Right ventricle myocardium inferior (tissue), 1 donor: ENCODE measurements around the gene SPACA7. TPM values are rescaled to one million over a fixed set of nuclear protein-coding genes. Genes with fewer than 3 reads are reported as not detected.

Experiments used
- ATAC-seq: fragments of 200-7000 bp; cut with Tn5 transposase; one replicate; pipeline ENCODE4 v1.9.1; 2020; ENCODE audit warnings: mild to moderate bottlenecking, moderate library complexity
- DNase-seq: peaks from one replicate; pipeline ENCODE4 v3.0.0; 2021; ENCODE audit errors: missing footprints
- intact Hi-C: fragments of 100-400 bp; cut with DNase I; formaldehyde crosslinking; loops from one replicate; pipeline ENCODE4 v1.11.0; 2022
- total RNA-seq: library from RNA; stranded (reverse); fragmentation: NEBNext Ultra II Directional; extraction: Animal tissue kit (Norgen Biotek cat#: 25700); gene quantifications from one replicate; pipeline ENCODE4 v1.2.1, GENCODE V29; 2021
- donor health status: DM: no; HTN: yes; CAD: no; lungs with severe emphysema.

The SPACA7 gene
- total RNA-seq, 1 donor from 2014 or later, result not detected

DNA sequence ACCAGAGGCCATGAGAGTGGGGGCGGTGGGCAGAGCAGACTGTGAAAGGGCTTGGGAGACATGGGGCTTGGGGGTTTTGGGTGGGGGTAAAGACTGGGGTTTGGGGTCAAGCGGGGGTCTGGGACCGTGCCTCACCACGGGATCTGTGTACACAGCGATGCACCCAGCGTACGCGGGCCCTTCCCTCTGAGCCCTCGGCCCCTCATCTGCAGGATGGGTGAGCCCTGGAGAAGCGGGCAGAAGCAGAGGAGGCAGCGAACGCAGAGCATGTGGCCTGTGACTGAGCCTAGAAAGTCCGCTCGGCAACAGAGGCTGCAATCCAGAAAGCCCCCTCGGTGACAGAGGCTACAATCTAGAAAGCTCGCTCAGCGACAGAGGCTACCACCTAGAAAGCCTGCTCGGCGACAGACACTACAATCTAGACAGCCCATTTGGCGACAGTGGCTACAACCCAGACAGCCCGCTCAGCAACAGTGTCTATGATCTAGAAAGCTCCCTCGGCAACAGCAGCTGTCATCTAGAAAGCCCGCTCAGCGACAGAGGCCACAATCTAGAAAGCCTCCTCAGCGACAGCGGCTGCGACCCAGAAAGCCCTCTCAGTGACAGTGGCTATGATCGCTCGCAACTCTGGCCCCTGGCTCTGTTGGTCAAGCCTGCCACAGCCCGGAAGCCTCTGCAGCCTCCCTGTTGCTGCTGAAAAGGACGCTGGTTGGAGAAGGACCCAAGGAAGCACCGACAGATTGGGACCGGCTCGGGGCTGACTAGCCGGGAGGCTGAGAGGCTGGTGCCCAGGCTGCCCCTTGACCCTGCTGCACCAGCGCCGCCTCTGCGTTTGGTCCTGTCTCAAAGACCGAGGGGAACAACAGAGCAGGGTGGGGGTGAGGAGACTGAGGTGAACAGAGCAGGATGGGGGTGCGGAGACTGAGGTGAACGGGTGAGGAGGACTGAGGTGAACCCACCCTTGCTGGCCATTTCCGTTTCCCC is 68.6 kb downstream of the SPACA7 start:
- ATAC-seq (no peak), DNase-seq (no peak)
- intact Hi-C loops, result loop anchor here (1.0 kb wide), 1 partner anchor 970 kb away; no protein-coding TSS in a partner anchor

DNA sequence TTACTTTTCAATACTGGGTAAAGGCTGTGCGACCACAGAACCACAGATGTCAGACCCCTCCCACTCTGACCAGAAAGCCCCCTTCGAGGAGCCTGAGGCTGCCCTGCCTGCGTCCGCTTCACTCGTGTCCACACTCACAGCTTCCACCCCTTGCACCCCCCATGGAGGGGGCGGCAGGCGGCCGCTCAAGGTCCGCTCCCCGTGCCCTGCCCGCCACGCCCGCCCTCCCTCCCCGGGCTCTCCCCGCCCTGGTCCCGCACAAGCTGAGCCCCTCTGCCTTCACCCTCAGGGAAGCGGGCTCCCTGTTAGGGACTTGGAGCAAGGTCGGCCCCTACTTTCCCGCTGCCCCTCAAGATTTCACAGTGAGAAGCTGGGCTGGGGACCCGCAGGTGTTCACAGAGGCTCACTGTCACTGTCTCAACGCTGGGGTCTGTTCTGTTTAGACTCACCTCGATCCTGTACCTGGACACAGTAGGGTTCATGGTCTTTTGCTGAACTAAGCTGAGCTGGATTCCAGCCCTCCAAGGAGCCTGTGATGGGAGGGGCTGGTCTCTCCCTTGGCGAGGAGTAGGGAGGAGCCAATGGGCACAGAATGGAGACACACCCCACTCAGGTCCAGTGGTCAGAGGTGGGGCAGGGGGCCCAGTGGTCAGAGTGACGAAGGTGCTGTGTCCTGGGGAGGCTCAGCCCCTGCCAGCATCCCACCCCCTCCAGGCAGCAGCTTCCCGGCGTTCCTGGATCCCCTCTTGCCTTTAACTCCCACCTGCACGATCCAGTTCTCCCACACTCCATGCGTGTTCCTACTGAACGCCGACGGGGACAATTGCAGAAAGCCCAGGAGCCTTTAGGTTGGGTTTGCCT is 69.5 kb downstream of the SPACA7 start:
- ATAC-seq (no peak), DNase-seq (no peak)
- intact Hi-C loops, result no loop called here

DNA sequence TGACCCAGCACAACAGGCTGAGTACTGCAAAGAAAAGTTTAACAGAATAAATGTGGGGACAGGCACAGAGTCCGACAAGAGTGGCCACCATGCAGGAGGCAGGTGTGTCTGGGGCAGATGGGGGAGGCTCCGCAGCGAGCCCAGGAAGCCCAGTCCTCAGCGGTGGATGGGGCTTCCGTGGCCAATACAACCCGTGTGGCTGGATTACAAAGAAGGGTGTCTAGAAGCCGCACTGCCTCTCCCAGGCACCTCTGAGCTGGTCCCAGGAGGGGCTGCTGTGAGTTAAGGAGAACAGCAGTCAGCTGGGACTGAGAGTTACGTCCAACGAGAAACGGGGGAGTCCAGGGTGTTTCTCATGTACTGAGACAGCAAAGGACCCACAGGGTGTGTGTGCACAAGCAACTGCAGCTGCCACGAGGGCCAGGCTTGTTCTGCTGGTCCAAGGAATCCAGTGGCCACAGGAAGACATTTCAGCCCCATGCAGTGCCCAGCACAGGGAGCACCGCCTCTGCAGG is 70.2 kb downstream of the SPACA7 start:
- ATAC-seq (no peak), DNase-seq (no peak)
- intact Hi-C loops, result no loop called here

DNA sequence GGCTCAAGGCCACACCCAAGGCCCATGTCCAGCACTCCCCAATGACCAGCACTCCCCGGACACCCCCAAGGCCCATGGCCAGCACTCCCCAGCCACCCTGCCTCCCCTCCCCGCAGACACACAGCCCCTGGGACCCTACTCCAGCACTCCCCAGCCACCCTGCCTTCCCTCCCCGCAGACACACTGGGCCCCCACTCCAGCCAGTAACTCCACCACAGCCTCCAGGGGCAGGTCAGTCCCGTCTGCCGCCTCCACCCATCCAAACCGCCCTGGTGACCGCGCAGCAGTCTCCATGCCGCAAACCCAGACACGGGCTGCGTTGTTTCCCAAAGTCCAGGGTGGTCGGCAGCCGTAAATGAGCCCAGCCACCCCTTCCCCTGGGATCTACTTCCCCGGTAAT is 70.7 kb downstream of the SPACA7 start:
- intact Hi-C loops, result no loop called here
- DNase-seq (no peak), ATAC-seq (no peak)

DNA sequence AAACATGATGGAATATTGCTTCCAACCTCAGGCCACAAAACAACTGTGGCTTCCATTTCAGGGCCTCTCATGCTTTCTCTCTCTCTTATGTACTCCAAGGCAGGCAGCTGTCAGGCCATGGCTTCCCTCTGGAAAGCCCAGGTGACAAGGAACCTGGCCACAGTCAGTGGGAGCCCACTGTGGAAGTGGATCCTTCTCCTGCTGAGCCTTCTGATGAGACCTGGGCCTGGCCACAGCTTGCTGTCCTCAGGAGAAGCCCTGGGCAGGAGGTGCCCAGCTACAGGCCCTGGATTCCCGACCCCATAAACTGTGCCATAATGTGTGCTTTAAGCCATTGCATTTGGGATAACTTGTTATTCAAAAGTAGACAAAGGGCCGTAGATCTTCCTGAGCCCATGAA is 71.2 kb downstream of the SPACA7 start:
- DNase-seq, result no peak
- intact Hi-C loops, result no loop called here
- no peak for ATAC-seq

DNA sequence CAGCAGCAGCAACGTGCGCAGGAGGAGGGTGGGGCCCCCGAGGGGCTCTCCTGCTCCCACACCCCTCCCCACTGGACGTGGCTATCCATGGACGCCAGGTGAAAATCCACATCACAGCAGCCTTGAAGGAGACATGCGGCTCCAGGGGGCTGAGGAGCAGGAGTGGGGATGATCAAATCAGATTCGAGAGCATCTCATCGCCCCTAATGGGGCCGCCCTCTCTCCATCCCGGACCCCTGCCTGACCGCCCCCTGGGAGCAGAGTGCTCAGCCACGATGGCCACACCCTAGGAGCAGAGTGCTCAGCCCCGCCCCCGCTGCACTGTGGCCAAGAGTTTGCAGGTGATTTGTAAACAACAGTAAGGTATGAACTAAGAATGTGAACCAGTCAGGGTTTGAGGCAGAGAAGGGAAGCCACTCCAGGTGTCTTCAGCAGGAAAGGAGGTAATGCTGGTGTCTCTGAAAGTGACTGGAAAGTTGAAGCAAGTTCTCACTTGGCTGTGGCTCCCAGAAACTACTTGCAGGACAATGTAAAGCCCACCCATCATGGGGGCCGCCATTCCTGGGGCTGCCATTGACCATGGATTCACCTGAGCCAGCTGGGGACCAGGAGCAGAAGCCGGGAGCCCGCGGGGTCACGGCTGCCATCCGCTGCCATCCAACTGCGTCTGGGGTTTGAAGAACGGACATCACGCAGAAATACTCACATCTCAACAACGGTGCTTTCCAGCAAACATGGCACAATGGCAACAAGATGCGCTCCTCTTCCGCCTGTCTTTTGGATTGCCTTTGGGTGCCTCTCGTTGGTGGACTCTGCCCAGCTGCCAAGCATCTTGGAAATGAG is 71.8 kb downstream of the SPACA7 start:
- ATAC-seq, result no peak
- DNase-seq, result no peak
- intact Hi-C loops, result no loop called here

DNA sequence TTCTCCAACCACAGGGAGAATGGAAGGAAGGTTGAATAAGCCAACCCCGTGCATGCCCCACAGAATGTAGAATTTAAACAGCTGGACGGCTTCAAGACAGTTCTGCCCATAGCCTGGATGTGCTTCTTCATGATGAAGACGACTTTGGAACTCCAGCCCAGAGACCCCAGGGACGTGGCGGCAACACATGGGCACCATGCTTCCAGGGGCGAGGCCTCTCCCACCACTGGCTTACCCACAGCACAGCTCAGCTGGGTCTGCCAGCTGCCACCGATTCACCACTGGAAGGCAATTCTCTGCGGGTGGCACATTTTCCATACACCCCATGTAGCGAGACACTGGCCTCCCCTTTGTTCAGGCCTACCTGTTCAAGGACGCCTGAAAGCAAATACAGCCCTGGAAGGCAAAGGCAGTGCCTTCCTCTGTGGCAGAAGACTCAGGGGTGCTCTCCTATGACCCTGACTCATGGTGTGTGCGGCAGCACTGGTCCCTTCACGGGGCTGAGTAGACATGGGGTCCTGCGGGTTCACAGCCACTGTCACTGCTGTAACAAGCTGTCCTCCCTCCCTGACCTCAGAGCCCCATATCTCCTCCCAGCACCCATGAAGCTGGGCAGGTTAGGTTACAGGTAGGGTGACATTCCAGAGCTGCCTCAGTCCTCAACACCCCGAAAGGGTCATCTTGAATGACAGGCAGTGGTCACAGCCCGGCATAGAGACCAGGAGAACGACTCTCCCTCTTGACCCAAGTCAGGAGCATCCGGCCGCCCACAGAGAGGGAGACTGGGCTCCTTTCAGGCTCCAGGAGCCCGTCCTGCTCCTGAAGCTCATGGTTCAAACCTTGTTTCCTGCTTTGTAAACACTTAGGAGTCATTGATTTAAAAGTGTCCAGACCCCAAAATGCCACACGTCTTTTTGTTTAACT is 72.7 kb downstream of the SPACA7 start:
- no peak for ATAC-seq
- intact Hi-C loops, result no loop called here
- DNase-seq, result no peak

DNA sequence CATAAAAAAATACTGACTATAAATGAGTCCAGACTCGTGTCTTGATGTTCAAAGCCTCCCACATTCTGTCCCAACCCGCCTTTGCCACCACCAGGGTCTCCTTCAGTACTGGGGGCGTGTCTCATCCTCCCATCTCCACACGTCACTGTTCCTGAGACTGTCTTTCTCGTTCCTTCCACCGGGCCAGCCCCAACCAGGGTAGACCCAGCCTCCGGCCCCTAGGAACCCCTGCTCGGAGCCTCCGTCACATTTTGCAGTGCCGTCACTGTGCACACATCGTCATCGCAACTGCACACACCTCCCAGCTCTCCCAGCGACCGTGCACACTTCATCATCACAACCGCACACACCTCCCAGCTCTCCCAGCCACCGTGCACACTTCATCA is 73.4 kb downstream of the SPACA7 start:
- DNase-seq, result no peak
- intact Hi-C loops, result no loop called here
- no peak for ATAC-seq

DNA sequence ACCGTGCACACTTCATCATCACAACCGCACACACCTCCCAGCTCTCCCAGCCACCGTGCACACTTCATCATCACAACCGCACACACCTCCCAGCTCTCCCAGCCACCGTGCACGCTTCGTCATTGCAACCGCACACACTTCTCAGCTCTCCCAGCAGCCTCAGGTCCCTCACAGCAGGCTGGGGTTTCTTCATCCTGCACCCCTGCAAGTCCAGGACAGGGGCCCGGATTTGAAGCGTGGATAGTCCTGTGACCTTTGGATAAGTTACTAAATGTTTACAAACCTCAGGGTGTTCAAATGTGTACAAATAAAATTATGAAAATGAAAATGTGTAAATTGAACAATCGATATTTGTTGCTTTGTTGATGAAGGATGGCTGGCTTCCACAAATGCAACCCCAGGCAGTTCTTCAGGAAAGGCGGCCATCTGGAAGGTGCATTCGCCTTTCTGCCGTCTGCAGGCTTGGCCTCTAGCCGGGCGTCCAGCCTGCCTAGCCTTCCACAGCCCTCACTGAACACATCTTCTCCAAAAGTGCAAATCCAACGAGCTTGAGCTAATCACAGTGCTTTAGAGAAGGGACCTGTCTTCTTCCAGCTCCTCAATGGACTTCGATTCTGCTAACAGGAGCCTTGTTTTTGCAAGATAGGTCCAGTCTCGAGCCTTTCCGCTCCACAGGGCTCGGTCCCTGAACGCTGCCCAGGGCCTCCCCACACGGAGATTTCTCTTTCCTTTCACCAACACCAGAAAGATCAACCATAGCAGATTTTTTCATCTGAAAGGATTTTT is 74.2 kb downstream of the SPACA7 start:
- ATAC-seq (no peak), DNase-seq (no peak)
- intact Hi-C loops, result no loop called here

DNA sequence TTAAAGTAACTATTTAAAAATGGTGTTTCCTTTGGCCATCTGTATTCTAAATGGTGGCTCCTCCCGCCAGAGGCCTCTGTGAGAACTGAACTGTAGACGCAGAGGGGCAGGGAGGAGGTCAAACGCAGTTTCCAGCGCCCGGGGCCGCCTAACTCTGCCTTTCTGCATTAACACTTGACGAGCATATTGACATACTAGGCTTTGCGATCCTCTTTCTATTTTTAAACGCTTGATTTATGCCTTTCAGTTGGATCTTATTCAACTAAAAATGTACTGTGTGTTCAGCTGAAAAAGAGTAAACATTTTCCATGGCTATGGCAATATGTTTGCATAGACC is 74.7 kb downstream of the SPACA7 start:
- no peak for DNase-seq
- ATAC-seq, result no peak
- intact Hi-C loops, result no loop called here

DNA sequence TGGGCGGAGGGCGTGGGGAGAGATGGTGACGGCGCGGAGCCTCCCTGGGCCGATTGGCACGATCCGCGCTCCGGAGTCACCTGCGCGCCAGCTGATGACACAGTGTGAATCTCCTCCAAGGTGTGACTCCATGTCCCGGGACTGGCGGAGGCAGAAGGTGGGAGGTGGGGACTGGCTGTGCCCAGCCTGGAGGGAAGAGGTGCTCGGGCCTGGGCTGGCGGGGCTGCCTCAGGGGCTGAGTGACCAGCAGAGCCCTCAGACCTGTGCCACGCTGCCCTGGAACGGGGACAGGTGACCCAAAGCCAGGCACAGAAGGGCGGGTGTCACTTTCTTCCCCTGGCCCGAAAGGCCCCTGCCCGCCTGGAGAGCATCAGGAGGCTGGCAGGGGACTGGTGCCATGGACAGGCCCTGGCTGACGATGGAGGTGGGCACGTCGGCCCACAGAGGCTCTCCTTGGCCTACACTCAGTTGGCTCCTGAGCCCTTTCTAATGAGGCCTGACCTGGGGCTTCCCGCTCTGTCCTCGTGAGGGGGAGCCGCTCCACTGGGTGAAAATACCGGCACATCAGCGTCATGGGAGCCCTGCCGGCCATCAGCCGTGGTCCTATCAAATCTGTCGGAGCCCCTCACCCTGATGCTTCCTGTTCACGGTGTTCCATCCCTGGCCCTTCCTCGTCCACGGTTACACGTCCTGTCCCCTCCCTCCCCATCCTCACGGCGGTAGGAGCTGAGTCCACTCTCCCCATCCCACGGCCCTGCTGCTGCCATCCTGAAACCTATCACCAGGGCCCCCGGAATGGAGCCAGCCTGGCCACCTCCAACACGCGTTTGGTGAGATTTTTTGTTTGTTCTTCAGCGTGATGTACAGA is 75.6 kb downstream of the SPACA7 start:
- DNase-seq (no peak), ATAC-seq (no peak)
- intact Hi-C loops, result no loop called here

DNA sequence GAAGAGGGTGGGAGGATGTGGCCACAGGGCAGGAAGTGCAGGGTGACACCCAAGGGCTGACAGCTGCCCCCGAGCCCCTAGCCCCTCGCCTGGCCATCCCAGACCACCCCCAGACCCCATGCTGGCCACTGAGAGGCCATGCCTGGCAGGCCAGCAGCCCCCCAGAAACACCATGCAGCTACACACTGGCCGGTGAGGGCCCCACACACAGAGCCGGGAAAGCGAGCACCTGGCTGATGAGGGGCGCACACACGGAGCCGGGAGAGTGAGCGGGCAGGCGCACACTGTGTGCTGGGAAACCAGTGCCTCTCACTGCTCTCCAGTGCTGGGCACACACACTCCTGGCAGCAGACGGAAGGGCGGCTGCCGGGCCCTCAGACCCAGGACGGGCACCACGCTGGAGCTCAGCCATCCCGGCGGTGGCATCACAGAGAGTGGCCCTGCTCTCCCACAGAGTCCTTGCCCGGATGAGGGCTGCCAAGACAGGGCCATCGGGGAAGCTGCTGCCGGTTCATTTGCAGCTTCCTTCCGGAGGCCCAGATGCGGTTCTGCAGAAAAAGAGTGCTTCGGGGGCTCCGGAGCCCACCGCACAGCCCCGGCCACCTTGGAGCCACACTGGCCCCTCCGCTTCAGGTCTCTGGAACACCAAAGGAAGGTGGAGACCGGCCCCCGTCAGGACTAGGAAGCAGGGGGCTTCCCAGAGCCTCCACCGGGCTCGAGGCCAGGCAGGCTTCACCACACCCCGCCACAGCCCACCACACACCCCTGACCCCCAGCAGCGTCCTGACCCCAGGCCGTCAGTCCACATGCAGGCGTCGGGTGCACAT is 76.4 kb downstream of the SPACA7 start:
- ATAC-seq (no peak), DNase-seq (no peak)
- intact Hi-C loops, result no loop called here

DNA sequence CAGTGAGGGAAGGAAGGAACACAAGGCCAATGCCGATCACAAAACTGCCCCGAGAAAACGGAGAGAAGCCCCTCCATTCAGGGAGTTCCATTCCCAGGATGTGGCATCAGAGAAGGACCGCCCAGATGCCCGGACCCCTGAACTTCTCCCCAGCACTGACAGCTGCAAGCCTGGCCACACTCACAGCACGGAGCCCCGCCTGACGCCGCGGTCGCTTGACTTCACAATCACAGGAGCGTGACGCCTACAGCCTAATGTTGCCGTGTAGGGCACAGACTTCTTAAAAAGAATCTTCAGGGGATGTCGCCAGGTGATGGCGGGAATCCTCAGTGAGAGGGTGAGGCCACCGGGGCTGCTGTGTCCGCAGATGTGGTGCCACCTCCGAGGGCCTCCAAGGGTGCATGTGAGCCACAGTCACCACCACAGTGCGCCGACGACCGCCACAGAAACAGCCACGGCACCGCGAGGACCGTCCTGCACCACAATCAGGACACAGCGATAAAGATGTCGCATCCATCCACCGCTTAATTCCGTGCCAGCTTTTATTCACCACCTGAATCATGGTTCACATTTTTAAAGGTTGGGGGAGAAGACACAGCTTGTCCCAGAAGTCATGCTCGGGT is 77.2 kb downstream of the SPACA7 start:
- intact Hi-C loops, result no loop called here
- DNase-seq (no peak), ATAC-seq (no peak)

DNA sequence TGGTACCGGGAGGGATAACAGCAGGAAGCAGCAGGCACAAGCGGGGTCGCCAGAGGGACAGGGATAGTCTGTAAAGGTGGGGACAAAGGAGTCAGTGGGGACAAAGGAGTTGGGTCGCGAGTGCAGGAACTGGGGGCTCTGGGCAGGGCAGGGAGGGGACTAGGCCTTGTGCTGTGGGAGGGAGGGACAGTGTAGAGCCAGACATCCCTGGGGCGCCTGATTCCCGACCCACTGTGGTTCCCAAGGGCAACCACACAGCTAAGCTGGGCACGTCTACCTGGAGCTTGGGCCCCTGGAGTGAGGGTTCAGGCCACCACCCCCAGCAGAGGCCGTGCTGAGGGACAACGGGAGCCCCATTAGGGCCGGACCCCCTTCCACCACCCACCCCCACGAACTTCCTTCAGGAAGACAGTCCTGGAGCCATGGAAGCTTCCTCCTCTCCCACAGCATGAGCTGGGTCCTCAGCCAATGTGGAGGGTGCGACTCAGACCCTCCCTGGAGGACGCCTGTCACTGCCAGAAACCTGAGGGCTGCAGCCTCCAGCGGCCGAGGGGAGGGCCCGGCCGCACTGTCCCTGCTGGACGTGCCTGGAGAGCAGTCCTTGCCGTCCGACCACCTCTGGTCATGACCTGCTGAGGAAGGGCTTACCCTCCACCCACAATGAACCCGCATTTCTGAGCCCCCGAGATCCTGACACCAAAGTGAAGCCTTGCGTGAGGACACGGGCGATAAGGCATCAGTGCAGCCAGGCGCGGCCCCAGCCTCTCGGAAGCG is 77.9 kb downstream of the SPACA7 start:
- intact Hi-C loops, result no loop called here
- ATAC-seq (no peak), DNase-seq (no peak)
